SH-SY5Y (cell line): ENCODE data around the gene ALDOC.

Source experiments
- GATA2 ChIP-seq: IDR thresholded peaks from 2 replicates; pipeline ENCODE4 v1.6.1; 2011; ENCODE audit warnings: mild to moderate bottlenecking, low read depth, low read length
- GATA3 ChIP-seq: IDR thresholded peaks from 2 replicates; pipeline ENCODE4 v1.6.1; 2011; ENCODE audit warnings: low read depth, mild to moderate bottlenecking, low read length, moderate library complexity

GRCh38 chr17:28524476-28525424, 51.9 kb downstream of the ALDOC start:
- TF ChIP-seq GATA2 = no peak
- no peak for TF ChIP-seq GATA3
